CD4-positive, alpha-beta T cell treated with Interleukin-15 for 1 hour (primary cell): Measurements from ENCODE around the gene RAB20.
"Not testable (repeated sequence)": the region's sequence is repeated elsewhere in the genome, so short reads cannot be mapped to it uniquely, and the experiment has no call there.

ENCODE experiments used
- DNase-seq: peaks from one replicate; pipeline ENCODE4 v3.0.0-alpha.2; 2020

The RAB20 gene

DNA sequence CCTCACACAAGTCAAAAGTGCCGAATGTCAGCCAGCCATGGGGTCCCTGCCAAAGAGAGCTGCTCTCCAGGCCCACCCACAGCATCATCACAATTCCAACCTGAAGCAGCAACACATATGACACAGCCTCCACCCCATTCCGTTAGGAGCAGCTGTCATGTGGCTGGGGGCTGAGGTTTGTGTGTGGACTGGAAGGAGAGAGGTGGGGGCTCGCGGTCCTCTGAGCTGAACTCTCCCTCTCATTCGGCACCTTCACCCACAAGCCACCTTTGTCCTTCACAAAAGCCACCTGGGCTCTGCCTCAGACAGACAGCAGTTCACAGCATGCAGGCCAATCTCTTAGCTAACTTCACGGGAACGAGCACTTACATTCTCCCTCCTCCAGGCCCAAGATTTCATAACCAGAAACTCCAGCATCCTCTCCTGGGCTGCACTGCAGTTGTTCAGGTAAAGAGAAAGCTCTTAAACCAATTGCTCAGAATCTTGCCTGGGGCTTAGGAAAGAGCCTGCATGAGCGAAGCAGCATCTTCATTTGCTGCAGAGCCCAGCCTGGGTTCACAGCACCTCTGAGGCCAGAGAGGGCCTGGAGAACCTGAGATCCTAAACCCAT lies 7.2 kb downstream of the RAB20 start:
- DNase-seq: no peak

DNA sequence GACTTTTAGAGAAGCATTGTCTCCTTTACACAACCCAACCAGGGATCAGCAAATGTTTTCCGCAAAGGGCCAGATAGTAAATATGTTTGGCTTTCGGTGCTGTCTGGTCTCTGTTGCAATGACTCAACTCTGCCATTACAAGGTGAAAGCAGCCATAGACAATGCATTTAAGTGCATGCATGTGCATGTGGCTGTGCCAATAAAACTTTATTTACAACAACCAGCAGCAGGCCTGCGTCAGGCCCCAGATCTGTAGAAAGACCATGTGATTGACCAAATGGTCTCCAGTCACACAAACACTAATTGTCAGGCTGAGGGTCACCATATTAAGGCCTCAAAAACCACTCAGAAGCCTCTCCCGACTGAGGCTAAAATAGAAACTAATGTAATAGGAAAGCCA lies 8.1 kb downstream of the RAB20 start:
- no peak for DNase-seq

DNA sequence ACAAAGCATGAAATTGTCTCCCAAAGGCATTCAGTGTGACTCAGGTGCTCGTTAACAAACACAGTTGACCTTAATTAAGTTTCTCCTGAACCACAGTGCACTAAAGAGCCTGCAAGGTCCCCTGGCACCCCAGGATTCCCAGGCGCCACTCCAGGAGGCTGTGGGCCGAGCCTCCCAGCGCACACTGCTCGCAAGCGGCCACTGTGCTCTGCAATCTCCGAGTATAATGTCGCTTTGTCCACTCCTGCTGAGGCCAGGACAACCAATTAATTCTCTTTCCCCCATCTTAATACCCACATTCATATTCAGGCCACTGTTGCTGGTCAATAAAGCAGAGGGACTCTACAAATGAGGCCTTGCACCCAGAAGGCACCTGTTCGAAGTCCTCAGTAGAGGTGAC lies 8.8 kb downstream of the RAB20 start:
- DNase-seq: no peak

DNA sequence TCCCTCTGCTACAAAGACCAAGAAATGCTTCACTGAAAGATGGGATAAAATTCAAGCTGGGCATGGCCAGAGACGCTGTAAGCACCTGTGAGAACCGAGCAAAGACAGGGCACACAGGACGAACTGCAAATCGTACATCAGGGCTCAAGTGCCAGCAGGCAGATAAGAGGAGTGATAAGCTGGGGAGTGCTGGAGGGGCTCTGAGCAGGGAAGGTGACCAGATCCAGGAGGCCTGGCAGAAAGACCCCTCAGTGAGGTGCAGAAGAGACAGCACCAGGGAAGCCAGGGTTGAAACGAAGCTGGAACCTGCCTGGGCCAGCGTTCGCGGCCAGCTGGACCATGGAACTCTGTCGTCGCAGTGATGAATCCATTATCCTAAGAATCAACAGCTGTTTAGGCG lies 10.2 kb downstream of the RAB20 start:
- DNase-seq: no peak

DNA sequence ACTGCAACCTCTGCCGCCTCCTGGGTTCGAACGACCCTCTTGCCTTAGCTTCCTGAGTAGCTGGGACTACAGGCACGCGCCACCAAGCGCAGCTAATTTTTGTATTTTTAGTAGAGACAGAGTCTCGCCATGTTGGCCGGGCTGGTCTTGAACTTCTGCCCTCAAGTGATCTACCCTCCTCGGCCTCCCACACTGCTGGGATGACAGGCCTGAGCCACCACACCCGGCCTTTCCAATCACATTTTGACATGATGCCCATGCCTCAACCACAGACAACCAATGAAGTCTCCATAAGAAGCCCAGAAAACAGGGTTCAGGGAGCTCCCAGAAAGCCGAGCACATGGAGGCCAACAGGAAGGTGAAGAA lies 11.7 kb downstream of the RAB20 start:
- DNase-seq: no peak

DNA sequence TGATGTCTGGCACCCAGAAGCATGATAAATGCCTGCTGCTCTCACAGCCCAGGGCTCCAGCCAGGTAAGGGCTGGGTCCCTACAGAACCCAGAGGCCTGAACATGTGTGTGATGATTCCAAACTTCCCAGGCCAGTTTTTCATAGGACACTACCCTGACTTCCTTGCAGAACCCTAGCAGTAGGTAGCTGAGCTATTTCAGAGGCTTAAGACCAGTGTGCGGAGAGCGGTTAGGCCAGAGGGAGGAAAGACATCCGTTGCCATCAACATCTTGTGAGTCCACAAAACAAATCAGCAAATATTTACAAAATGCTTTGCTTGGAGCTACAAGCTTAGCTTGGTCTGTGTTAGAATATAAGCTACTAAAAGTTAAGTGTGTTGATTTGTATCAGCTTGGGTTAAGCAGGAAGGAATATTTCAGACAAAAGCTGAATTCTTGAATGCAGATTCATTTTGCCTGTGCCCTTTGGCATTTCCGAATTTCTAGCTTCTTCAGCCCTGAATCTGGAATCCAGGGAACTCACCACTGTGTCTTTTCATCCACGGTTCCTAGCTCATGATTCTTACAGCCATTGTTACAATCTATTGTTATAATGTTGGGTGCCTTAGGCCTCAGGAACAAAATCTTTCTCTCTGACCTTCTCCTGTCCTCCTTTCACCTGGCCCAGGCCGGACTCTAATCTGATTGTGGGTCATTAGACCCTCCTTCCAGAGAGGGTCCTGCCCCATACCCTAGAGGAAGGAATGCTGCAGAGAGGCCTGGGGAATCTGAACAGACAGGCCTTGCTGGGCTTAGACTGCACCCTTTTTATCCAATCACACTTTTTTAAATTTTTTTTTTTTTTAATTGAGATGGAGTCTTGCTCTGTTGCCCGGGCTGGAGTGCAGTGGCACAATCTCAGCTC lies 12.4 kb downstream of the RAB20 start:
- no peak for DNase-seq

DNA sequence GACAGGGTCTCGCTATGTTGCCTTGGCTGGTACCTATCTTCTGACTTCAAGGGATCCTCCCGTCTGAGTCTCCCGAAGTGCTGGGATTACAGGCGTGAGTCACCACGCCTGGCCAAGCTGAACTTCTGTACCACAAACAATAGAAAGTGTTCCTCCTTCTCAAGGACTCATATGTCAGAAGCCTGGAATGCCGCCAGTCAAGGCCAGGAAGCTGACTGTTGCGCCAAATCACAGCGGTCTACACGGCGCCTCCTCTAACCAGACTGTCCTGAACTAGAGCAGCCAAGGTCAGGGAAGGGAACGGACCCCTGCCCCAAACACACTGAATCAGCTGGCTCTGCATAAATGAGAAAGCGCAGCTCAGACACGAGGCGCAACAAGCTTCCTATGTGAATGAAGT lies 14.6 kb downstream of the RAB20 start:
- DNase-seq: no peak

DNA sequence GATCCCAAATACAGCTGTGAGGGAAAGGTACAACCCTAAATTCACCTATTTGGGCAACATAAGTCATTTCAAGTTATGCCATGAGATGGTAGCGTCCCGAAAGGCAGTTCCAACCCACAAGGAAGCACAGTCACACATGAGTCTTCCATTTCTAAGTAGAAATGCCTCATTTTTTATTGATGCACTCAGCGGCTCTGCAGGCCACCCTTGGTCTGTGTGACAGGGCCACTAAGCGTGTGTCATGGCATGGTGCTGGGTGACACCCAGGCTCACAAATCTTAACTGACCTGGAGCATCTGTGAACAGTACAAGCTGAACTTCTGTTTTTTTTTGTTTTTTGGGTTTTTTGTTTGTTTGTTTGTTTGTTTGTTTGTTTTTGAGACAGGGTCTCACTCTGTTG lies 15.1 kb downstream of the RAB20 start:
- DNase-seq: no peak

DNA sequence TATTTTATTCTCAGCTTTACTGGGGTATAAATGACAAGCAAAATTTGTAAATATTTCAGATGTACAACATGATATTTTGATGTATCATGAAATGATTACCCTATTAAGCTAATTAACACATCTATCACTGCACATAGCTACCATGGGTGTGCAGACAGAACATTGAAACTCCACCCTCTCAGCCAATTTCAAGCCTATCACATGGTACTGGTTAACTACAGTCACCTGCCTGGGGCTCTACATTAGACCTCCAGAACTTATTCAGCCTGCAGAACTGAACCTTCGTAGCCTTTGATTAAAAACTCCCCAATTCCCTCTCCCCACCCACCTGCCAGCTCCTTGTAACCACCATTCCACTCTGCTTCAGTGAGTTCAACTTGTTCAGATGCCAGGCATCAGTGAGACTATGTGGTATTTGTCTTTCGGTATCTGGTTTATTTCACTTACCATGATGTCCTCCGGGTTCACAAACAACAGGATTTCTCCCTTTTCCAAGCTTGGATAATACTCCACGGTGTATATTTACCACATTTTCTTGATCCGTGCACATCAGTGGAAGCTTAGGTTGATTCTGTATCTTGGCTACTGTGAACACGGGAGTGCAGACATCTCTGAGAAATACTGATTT lies 19.2 kb downstream of the RAB20 start:
- no peak for DNase-seq

DNA sequence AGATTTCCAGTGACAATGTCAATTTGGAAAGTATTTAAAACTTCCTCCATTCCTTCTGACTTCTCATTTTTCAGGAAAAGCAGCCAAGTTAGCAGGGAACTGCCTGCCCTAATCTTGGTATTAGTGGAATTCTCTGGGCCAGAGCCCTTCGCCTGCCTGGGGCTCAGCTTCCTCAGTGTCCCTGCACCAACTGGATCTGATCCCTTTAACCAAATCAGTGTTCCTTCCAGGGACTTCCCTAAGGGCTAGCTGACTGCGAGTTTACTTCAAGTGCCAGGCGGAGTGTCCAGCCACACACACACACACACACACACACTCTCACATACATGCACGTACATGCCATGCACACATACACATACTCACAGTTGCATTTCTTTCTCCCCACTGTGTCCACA lies 20.0 kb downstream of the RAB20 start:
- DNase-seq: no peak

DNA sequence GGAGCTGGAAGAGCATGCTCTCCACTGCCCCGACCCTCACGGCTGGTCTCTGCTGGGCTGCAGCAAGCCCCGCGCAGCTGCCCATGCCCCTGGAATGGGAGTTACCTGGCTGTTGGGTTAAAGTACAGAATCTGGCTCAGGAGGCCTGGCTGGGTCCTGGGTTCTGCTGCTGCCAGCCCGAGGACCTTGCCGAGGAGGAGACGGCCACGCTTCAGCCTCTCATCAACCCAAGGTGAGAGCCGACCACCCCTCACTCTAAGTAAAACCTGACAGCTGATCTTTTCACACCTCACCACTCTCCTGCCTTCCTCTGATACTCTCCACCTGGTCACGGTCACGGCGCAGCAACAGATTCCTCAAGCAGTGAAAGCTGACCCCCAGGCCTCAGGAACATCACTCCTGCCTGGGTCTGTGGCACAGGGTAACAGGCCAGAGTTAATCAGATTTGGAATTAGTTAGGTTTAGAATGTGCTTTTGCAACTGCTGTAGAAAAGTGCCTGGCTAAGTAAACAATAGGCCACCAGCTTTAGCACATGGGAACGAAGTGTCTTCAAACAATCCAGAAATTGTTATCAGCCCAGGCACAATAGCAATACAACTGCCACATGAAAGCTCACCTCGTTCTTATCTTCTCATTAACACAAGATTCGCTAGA lies 20.5 kb downstream of the RAB20 start:
- DNase-seq: no peak

DNA sequence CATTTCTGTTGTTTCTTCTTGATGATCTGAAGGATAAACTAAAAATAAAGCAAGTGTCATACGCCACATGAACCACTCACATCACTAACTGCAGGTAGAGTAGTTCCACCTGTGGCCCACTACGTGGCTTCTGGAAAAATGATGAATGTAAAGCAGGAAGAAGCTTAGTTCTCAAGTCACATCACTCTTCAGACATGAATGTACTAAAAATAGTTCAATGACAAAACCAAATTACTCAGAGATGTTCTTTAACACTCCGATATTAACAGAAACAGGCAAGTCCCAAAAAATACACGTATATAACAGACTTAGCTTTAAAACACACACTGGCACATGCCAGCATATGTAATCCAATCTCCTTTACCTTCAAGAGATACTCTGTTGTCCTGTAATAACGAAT lies 21.6 kb downstream of the RAB20 start:
- DNase-seq: no peak

DNA sequence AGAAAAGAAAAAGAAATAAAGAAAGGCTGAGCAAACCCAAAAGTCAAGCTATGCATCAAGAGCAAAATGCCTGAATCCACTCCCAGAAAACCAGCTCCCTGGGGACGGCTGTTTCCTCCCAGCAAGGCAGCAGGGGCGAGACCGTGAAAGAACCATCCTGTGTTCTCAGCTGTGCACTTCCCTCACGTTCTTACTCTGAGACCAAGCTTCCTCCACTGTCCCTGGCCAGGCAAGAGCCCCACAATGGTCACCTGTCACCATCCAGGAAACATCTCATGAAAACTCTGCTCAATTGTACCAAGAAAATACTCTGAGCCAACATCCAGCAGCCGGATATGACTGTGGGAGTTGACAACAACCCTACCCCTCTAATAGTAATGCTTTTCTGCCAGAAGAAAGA lies 22.9 kb downstream of the RAB20 start:
- no peak for DNase-seq

DNA sequence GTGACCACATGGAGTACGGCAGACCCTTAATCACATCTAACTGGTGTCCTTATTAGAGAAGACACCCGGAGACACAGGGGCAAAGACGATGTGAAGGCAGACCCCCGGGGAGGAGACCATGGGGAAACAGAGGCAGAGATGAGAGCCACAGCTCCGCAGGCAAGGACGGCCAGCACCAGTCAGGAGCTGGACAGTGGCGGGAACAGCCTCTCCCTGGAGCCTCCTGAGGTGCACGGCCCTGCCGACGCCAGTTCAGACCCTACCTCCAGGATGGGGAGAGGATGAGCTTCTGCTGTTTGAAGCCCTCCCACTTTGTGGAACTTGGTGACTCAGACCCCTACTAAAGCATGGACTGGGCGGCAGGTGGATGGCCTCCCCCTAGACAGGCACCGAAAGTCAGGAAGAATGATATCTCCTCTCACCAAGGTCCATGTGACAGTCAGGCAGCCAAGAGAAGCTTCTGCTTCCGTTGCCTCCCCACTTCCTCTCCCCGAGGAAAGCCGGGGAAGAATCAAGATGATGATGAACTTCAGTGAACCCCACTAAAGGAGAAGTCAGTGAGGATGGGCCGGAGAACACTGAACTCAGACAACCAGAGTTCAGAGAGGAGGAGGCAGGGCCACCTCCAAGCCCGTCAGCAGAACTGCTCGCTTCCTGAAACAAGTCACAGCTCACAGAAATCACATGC lies 25.4 kb downstream of the RAB20 start:
- DNase-seq: peak; percentile 77

DNA sequence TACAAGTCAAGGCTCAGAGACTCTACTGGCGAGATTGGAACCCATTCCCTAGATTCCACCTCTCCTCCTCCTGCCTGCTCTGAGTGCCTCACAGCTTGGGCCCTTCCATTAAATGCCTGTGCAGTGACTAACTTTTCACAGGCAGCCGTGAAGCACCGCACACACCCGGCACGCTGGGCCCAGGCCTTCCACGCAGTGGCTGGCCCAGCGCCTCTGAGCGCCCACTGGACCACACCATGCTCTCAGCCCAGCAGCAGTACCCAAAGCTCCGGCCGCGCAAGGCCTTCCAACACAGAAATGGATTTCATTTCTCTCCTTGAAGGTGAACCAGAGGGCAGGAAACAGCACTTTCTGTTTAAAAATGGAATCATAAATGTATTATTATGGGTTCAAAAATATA lies 26.0 kb downstream of the RAB20 start:
- DNase-seq: no peak

DNA sequence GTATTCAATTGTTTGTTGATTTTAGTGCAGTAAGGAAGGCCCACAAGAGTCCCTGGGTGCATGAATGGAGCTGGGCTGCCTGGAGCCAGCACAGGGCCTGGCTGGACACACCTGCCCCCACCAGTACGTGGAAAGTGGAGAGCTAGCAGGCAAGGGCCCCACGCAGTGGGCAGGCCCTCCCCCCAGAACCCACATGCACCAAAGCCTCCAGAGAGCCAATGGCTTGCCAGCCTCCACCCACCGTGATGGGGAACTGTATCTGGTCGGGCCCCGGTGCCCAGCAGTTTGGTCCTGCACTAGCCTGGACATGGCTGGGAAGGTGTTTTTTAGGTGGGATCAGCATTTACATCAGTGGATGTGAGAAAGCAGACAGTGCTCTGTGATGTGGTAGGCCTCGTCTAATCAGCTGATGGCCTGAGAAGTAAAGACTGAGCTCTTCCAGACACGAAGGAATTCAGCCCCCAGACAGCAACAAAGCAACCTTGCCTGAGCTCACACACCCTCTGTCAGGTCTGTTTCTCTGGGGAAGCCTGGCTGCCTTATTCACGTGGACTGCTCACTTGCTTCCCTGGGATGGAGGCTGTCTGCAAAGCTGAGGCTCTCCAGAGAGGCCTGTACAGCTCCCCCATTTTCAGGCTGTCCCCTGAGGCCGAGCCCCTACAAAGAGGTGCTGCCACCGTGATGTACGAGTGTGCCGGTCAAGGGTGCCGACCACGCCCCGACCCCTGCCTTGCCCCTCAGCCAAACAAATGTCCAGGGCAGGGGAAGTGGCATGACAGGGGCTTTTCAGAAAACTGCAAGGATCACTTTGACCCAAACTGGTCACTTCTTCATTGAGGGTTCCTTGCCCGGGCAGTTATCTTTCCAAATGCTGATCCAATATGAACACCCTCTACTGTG lies 27.5 kb downstream of the RAB20 start:
- no peak for DNase-seq

DNA sequence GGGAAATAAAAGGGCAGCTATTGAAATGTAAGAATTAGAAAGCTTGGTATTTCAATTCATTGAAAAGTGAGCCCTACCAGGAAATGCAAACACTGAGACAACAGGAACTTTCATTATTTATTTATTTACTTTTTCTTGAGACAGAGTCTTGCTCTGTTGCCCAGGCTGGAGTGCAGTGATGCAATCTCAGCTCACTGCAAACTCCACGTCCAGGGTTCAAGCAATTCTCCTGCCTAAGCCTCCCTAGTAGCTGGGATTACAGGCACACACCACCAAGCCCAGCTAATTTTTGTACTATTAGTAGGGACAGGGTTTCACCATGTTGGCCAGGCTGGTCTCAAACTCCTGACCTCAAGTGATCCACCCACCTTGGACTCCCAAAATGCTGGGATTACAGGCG lies 29.3 kb downstream of the RAB20 start:
- not testable (repeated sequence) for DNase-seq

DNA sequence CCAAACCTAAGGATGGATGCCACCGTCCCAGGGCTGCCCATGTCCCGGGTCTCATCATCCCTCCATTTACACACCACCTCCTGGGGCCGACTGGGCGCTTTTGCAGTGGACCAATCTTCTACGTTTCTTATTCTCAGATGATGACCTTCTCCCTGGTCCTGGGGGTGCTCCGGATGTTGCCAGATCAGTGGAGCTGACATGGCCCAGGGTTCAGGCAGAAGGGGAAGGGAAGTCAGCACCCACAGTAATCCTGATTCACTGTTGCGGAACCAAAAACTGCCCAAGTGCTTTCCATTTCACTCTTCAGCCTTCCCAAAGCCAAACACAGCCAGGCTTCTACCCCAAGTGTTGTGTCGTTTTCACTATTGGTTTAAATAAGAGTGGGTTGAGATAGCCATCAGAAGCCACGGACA lies 29.8 kb downstream of the RAB20 start:
- no peak for DNase-seq

DNA sequence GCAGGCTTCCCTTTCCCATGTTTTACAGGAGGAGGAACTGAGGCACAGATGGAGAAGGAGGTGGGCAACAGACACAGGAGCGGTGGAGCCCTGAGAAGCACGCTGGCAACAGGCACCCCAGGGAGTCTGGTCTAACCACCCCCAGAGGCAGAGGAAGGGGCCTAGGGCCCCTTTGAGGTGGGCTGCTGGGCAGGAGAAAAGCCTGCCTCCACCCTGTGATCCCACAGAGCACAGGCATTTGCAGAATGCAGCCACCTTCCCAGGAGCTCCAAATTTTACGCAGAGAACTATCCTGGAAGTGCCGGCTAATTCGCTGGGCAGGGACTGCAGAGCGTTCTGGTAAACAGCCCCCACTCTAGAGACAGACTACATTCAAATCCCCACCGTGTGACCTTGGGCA lies 30.4 kb downstream of the RAB20 start:
- no peak for DNase-seq

DNA sequence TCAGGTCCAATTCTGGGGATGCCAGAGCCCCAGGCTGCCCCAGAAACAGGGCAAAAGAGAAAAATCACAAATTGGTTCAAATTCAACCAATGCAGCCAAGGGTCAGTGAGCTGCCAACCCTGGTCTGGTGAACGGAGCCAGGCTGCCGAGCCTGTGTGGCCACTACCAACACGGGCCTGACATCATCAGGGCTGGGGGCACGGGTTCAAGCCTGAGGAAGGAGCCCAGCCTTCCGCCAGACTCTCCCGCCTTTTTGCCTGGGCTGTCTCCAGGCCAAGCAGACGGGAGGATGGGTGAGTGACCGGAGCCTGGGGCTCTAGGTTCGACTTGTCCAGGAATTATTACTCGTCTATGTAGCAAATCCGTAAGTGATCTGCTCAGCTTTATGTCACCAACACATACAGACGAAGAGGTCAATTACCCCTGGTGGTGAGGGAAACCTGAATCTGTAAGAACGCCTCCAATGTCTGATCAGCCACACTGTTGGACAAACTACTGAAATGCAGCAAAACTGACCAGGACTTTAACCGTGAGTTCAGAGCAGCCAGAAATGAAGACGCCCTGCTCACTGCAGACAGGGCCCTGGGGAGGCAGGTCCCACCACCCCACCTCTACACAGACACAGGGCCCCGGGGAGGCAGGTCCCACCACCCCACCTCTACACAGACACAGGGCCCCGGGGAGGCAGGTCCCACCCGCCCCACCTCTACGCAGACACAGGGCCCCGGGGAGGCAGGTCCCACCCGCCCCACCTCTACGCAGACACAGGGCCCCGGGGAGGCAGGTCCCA lies 31.8 kb downstream of the RAB20 start:
- DNase-seq: no peak

DNA sequence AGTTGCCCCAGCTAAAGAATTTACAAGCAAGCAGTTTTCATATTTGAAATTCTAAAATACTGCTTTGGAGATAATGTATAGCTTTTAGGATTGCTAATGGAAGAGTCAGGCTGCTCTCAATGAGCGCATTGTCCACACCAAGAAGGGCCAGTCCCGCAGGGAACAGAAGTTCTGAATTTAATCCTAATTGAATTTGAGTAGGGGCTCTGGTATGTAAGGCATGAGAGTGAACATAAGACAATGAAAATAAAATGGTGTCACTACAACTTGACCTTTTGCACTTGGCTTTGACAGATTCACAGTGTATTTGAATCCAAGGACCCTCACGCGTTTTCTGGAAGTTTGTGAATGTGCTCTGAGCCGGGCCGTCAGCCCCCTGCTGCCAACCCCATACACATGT lies 32.6 kb downstream of the RAB20 start:
- no peak for DNase-seq
